Activated T-helper 1 cell treated with anti-CD3 and anti-CD28 coated beads, Interleukin-12 subunit alpha, Interleukin-12 subunit beta, Interleukin-2, Interleukin-4 antibody, amounts not matched to agents 30 ng/mL and 10 ng/mL and 1 ng/mL, durations not matched to agents 14 hours and 24 hours and 36 hours (primary cell): ENCODE results near the gene TBXAS1. TPM values are rescaled to one million over a fixed set of nuclear protein-coding genes. Genes with fewer than 3 reads are reported as not detected.

Experiments
- DNase-seq: peaks from one replicate; pipeline ENCODE4 v3.0.0; 2021; ENCODE audit warnings: low spot score
- H3K27ac Mint-ChIP-seq: one replicate; pipeline ENCODE4 v1.8.0; 2021; ENCODE audit warnings: mild to moderate bottlenecking, mixed read lengths
- H3K27me3 Mint-ChIP-seq: one replicate; pipeline ENCODE4 v1.8.0; 2022; ENCODE audit warnings: mild to moderate bottlenecking, moderate library complexity, mixed read lengths; ENCODE audit not compliant: insufficient read depth
- H3K36me3 Mint-ChIP-seq: one replicate; pipeline ENCODE4 v1.8.0; 2021; ENCODE audit warnings: low read depth, mixed read lengths
- H3K4me1 Mint-ChIP-seq: one replicate; pipeline ENCODE4 v1.8.0; 2021; ENCODE audit warnings: low read depth, mixed read lengths
- H3K4me3 Mint-ChIP-seq: one replicate; pipeline ENCODE4 v1.8.0; 2021; ENCODE audit warnings: mild to moderate bottlenecking, moderate library complexity, mixed read lengths
- H3K9me3 Mint-ChIP-seq: one replicate; pipeline ENCODE4 v1.8.0; 2021; ENCODE audit warnings: mixed read lengths
- intact Hi-C: fragments of 100-400 bp; cut with micrococcal nuclease; formaldehyde crosslinking; loops from one replicate; pipeline ENCODE4 v1.15.1; 2024
- total RNA-seq: library from RNA; stranded (reverse); gene quantifications from 2 replicates; pipeline ENCODE4 v1.2.3, GENCODE V29; 2022

TBXAS1 gene
- total RNA-seq, 1 donor from 2014 or later, result 2.4 TPM

GRCh38 chr7:139851770-139852481 is 22.9 kb downstream of the TBXAS1 start:
- Mint-ChIP-seq H3K27ac (no peak overlapping the region), H3K4me1 (peaks cover 17% of the 10 kb centered on the region), H3K9me3 (peaks cover 10% of the 10 kb centered on the region), H3K4me3 (no peak overlapping the region), H3K27me3 (peaks cover 5% of the 10 kb centered on the region), H3K36me3 (no peaks in the 10 kb centered on the region)
- intact Hi-C loops, result no loop called here
- DNase-seq, result no peak

- Mint-ChIP-seq H3K9me3 (peaks cover 7% of the 10 kb centered on the region), H3K36me3 (no peaks in the 10 kb centered on the region), H3K27ac (no peak overlapping the region), H3K4me3 (no peak overlapping the region), H3K4me1 (peaks cover 17% of the 10 kb centered on the region), H3K27me3 (peaks cover 2% of the 10 kb centered on the region)
- DNase-seq, result no peak
- intact Hi-C loops, result no loop called here
Measured at GRCh38 chr7:139852482-139852845, 23.4 kb downstream of the TBXAS1 start.

GRCh38 chr7:139853506-139854123 is 24.6 kb downstream of the TBXAS1 start:
- Mint-ChIP-seq H3K4me3 (no peak overlapping the region), H3K27me3 (no peaks in the 10 kb centered on the region), H3K36me3 (no peaks in the 10 kb centered on the region), H3K27ac (no peak overlapping the region), H3K4me1 (peaks cover 17% of the 10 kb centered on the region), H3K9me3 (peaks cover under 1% of the 10 kb centered on the region)
- DNase-seq, result no peak
- intact Hi-C loops, result no loop called here

GRCh38 chr7:139854124-139854511 is 25.1 kb downstream of the TBXAS1 start:
- Mint-ChIP-seq H3K4me3 (no peak overlapping the region), H3K27ac (no peak overlapping the region)

GRCh38 chr7:139854803-139855497 is 25.9 kb downstream of the TBXAS1 start:
- intact Hi-C loops, result loop anchor here (5.0 kb wide), 1 partner anchor 188 kb away; no protein-coding TSS in a partner anchor
- DNase-seq, result no peak
- Mint-ChIP-seq H3K27me3 (no peaks in the 10 kb centered on the region), H3K4me3 (no peak overlapping the region), H3K36me3 (no peaks in the 10 kb centered on the region), H3K27ac (peak overlapping the region; percentile 66), H3K9me3 (no peaks in the 10 kb centered on the region), H3K4me1 (peaks cover 17% of the 10 kb centered on the region)

More at GRCh38 chr7:139854124-139854511, 25.1 kb downstream of the TBXAS1 start:
- intact Hi-C loops, result no loop called here
- Mint-ChIP-seq H3K27me3 (no peaks in the 10 kb centered on the region), H3K9me3 (no peaks in the 10 kb centered on the region), H3K36me3 (no peaks in the 10 kb centered on the region), H3K4me1 (peaks cover 17% of the 10 kb centered on the region)
- no peak for DNase-seq

GRCh38 chr7:139855498-139856270 is 26.6 kb downstream of the TBXAS1 start:
- H3K9me3 Mint-ChIP-seq, result no peaks in the 10 kb centered on the region
- H3K4me3 Mint-ChIP-seq, result no peak overlapping the region
- H3K4me1 Mint-ChIP-seq, result peaks cover 22% of the 10 kb centered on the region
- peak overlapping the region; percentile 66 for H3K27ac Mint-ChIP-seq
- intact Hi-C loops, result loop anchor here (5.0 kb wide), 1 partner anchor 188 kb away; no protein-coding TSS in a partner anchor
- no peaks in the 10 kb centered on the region for H3K27me3 Mint-ChIP-seq
- peak; percentile 6 for DNase-seq
- H3K36me3 Mint-ChIP-seq, result no peaks in the 10 kb centered on the region

- Mint-ChIP-seq H3K27ac (no peak overlapping the region), H3K4me1 (peaks cover 22% of the 10 kb centered on the region), H3K36me3 (no peaks in the 10 kb centered on the region), H3K27me3 (peaks cover 4% of the 10 kb centered on the region), H3K9me3 (peaks cover 4% of the 10 kb centered on the region), H3K4me3 (no peak overlapping the region)
- intact Hi-C loops, result loop anchor here (5.0 kb wide), 1 partner anchor 190 kb away; no protein-coding TSS in a partner anchor
- DNase-seq, result no peak
Measured at GRCh38 chr7:139857791-139858190, 28.7 kb downstream of the TBXAS1 start.

- Mint-ChIP-seq H3K27me3 (peaks cover 17% of the 10 kb centered on the region), H3K4me3 (no peak overlapping the region), H3K36me3 (no peaks in the 10 kb centered on the region), H3K4me1 (peaks cover 17% of the 10 kb centered on the region), H3K27ac (no peak overlapping the region), H3K9me3 (peaks cover 22% of the 10 kb centered on the region)
- intact Hi-C loops, result no loop called here
- no peak for DNase-seq
Measured at GRCh38 chr7:139860090-139860775, 31.2 kb downstream of the TBXAS1 start.

- Mint-ChIP-seq H3K4me1 (peaks cover 6% of the 10 kb centered on the region), H3K27ac (no peak overlapping the region), H3K36me3 (no peaks in the 10 kb centered on the region), H3K27me3 (peaks cover 18% of the 10 kb centered on the region), H3K9me3 (peaks cover 22% of the 10 kb centered on the region), H3K4me3 (no peak overlapping the region)
- no peak for DNase-seq
- intact Hi-C loops, result no loop called here
Measured at GRCh38 chr7:139861803-139862202, 32.7 kb downstream of the TBXAS1 start.

GRCh38 chr7:139866047-139866837 is 37.2 kb downstream of the TBXAS1 start:
- Mint-ChIP-seq H3K4me3 (no peak overlapping the region), H3K27ac (no peak overlapping the region), H3K36me3 (no peaks in the 10 kb centered on the region), H3K27me3 (peaks cover 18% of the 10 kb centered on the region), H3K4me1 (no peaks in the 10 kb centered on the region), H3K9me3 (peaks cover 26% of the 10 kb centered on the region)
- no peak for DNase-seq
- intact Hi-C loops, result no loop called here

- H3K4me1 Mint-ChIP-seq, result no peaks in the 10 kb centered on the region
- intact Hi-C loops, result no loop called here
- peaks cover 15% of the 10 kb centered on the region for H3K27me3 Mint-ChIP-seq
- H3K9me3 Mint-ChIP-seq, result peaks cover 22% of the 10 kb centered on the region
- H3K36me3 Mint-ChIP-seq, result no peaks in the 10 kb centered on the region
- no peak overlapping the region for H3K27ac Mint-ChIP-seq
- H3K4me3 Mint-ChIP-seq, result no peak overlapping the region
- DNase-seq, result no peak
Measured at GRCh38 chr7:139867847-139868246, 38.8 kb downstream of the TBXAS1 start.
